HG02973 (cell line): ENCODE measurements around the gene PIGR.

Experiments used
- ATAC-seq: cut with Tn5 transposase; IDR thresholded peaks from one replicate; pipeline ENCODE4 v1.9.1; 2021; ENCODE audit warnings: moderate library complexity; ENCODE audit not compliant: unreplicated experiment

PIGR gene

GRCh38 chr1:206960676-206961386 is 14.6 kb upstream of the PIGR start:
- no peak for ATAC-seq

- no peak for ATAC-seq
These were observed 11.9 kb upstream of the PIGR start for GRCh38 chr1:206958144-206958543.

GRCh38 chr1:206957639-206958038 is 11.4 kb upstream of the PIGR start:
- ATAC-seq, result no peak

- ATAC-seq, result no peak
These were observed 9.5 kb upstream of the PIGR start for GRCh38 chr1:206955476-206956451.

- no peak for ATAC-seq
These were observed 8.4 kb upstream of the PIGR start for GRCh38 chr1:206954459-206955342.

GRCh38 chr1:206953626-206954025 is 7.4 kb upstream of the PIGR start:
- ATAC-seq, result no peak

GRCh38 chr1:206953126-206953525 is 6.9 kb upstream of the PIGR start:
- no peak for ATAC-seq

GRCh38 chr1:206952171-206952570 is 5.9 kb upstream of the PIGR start:
- no peak for ATAC-seq

GRCh38 chr1:206951318-206952100 is 5.2 kb upstream of the PIGR start:
- no peak for ATAC-seq

GRCh38 chr1:206949641-206950040 is 3.4 kb upstream of the PIGR start:
- ATAC-seq, result no peak

- no peak for ATAC-seq
These were observed 2.9 kb upstream of the PIGR start for GRCh38 chr1:206949208-206949607.

GRCh38 chr1:206947255-206947654 is 989 bp upstream of the PIGR start:
- no peak for ATAC-seq

- ATAC-seq, result no peak
These were observed 487 bp downstream of the PIGR start for GRCh38 chr1:206945779-206946178.

- ATAC-seq, result no peak
These were observed 1.6 kb downstream of the PIGR start for GRCh38 chr1:206944703-206945102.

GRCh38 chr1:206941766-206942418 is 4.4 kb downstream of the PIGR start:
- ATAC-seq, result no peak

- ATAC-seq, result no peak
These were observed 5.7 kb downstream of the PIGR start for GRCh38 chr1:206940588-206940936.

GRCh38 chr1:206939841-206940587 is 6.3 kb downstream of the PIGR start:
- no peak for ATAC-seq

GRCh38 chr1:206939131-206939530 is 7.1 kb downstream of the PIGR start:
- no peak for ATAC-seq

- ATAC-seq, result no peak
These were observed 8.8 kb downstream of the PIGR start for GRCh38 chr1:206937425-206937824.
